HG02885 (cell line): ENCODE results near the gene B4GAT1.
"Not testable (repeated sequence)": the region's sequence is repeated elsewhere in the genome, so short reads cannot be mapped to it uniquely, and the experiment has no call there.

ENCODE experiments used
- ATAC-seq: cut with Tn5 transposase; IDR thresholded peaks from one replicate; pipeline ENCODE4 v1.9.1; 2021; ENCODE audit warnings: mild to moderate bottlenecking; ENCODE audit not compliant: unreplicated experiment, poor library complexity

B4GAT1 gene

GRCh38 chr11:66347425-66348276 is at the start of gene B4GAT1:
B4GAT1 (minus strand) TSS chr11:66347629; CDS start chr11:66347545, 84 bp downstream.
- ATAC-seq: peak; percentile 53

GRCh38 chr11:66393954-66394353 is 46.5 kb upstream of the B4GAT1 start:
- no peak for ATAC-seq

GRCh38 chr11:66391322-66391721 is 43.9 kb upstream of the B4GAT1 start:
- ATAC-seq: no peak

- no peak for ATAC-seq
These were observed 41.5 kb upstream of the B4GAT1 start for GRCh38 chr11:66388780-66389386.

- ATAC-seq: no peak
These were observed 39.0 kb upstream of the B4GAT1 start for GRCh38 chr11:66386171-66387069.

- ATAC-seq: not testable (repeated sequence)
These were observed 36.9 kb upstream of the B4GAT1 start for GRCh38 chr11:66384316-66384715.

- ATAC-seq: not testable (repeated sequence)
These were observed 32.8 kb upstream of the B4GAT1 start for GRCh38 chr11:66380264-66380663.

GRCh38 chr11:66373690-66374287 is 26.4 kb upstream of the B4GAT1 start:
- ATAC-seq: not testable (repeated sequence)

GRCh38 chr11:66373265-66373664 is 25.8 kb upstream of the B4GAT1 start:
- ATAC-seq: no peak

- peak; percentile 65 for ATAC-seq
These were observed 24.4 kb upstream of the B4GAT1 start, which contains the start of gene SLC29A2 for GRCh38 chr11:66371627-66372415. SLC29A2 (minus strand) TSS chr11:66371760; CDS start chr11:66371591, 169 bp downstream.

- ATAC-seq: no peak
These were observed 21.9 kb upstream of the B4GAT1 start for GRCh38 chr11:66369073-66369894.

GRCh38 chr11:66368484-66368883 is 21.1 kb upstream of the B4GAT1 start:
- no peak for ATAC-seq

- ATAC-seq: no peak
These were observed 20.3 kb upstream of the B4GAT1 start for GRCh38 chr11:66367561-66368312.

GRCh38 chr11:66366844-66367477 is 19.5 kb upstream of the B4GAT1 start:
- ATAC-seq: no peak

- ATAC-seq: no peak
These were observed 18.5 kb upstream of the B4GAT1 start for GRCh38 chr11:66365711-66366619.

- ATAC-seq: no peak
These were observed 17.7 kb upstream of the B4GAT1 start for GRCh38 chr11:66365166-66365565.
